ENCODE data around the gene DGKB. TPM values are rescaled to one million over a fixed set of nuclear protein-coding genes. Genes with fewer than 3 reads are reported as not detected.

The DGKB gene
- total RNA-seq, 1 donor from 2014 or later: not detected

DNA sequence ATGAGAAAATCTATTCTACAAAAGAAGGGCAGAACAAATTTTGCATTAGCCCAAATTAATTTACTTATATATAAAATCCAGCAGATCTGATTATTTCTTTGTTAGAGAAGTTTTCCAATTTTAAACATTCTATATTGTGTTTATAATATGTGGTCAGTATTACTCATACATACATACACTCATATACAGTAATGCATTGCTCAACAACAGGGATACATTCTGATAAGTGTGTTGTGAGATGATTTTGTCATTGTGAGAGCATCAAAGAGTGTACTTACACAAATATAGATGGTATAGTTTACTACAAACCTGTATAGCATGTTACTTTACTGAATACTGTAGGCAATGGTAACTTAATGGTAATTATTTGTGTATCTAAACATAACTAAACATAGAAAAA is 673.5 kb downstream of the DGKB start:
- no peaks in the 10 kb centered on the region for H3K4me1 Mint-ChIP-seq (ENCODE audit: low read depth)
- intact Hi-C loops (cut with micrococcal nuclease): no loop called here
- no peak for DNase-seq (ENCODE audit: low spot score)
- H3K27ac Mint-ChIP-seq: no peak overlapping the region
- no peaks in the 10 kb centered on the region for H3K27me3 Mint-ChIP-seq (ENCODE audit: insufficient read depth)
- H3K9me3 Mint-ChIP-seq: no peaks in the 10 kb centered on the region
- no peak overlapping the region for H3K4me3 Mint-ChIP-seq
- no peaks in the 10 kb centered on the region for H3K36me3 Mint-ChIP-seq (ENCODE audit: low read depth)

GRCh38 chr7:14228341-14228740 is 674.2 kb downstream of the DGKB start:
- DNase-seq (ENCODE audit: low spot score): no peak
- H3K4me1 Mint-ChIP-seq (ENCODE audit: low read depth): no peaks in the 10 kb centered on the region
- H3K4me3 Mint-ChIP-seq: no peak overlapping the region
- no peaks in the 10 kb centered on the region for H3K9me3 Mint-ChIP-seq
- intact Hi-C loops (cut with micrococcal nuclease): no loop called here
- no peaks in the 10 kb centered on the region for H3K27me3 Mint-ChIP-seq (ENCODE audit: insufficient read depth)
- H3K36me3 Mint-ChIP-seq (ENCODE audit: low read depth): no peaks in the 10 kb centered on the region
- H3K27ac Mint-ChIP-seq: no peak overlapping the region

GRCh38 chr7:14226126-14226525 is 676.4 kb downstream of the DGKB start:
- Mint-ChIP-seq H3K4me3 (no peak overlapping the region), H3K27ac (no peak overlapping the region), H3K9me3 (no peaks in the 10 kb centered on the region), H3K4me1 (ENCODE audit: low read depth) (no peaks in the 10 kb centered on the region), H3K27me3 (ENCODE audit: insufficient read depth) (no peaks in the 10 kb centered on the region), H3K36me3 (ENCODE audit: low read depth) (no peaks in the 10 kb centered on the region)
- no peak for DNase-seq (ENCODE audit: low spot score)
- intact Hi-C loops (cut with micrococcal nuclease): no loop called here

GRCh38 chr7:14219125-14219524 is 683.4 kb downstream of the DGKB start:
- no peak overlapping the region for H3K27ac Mint-ChIP-seq
- no peaks in the 10 kb centered on the region for H3K36me3 Mint-ChIP-seq (ENCODE audit: low read depth)
- no peaks in the 10 kb centered on the region for H3K27me3 Mint-ChIP-seq (ENCODE audit: insufficient read depth)
- peaks cover 6% of the 10 kb centered on the region for H3K9me3 Mint-ChIP-seq
- intact Hi-C loops (cut with micrococcal nuclease): no loop called here
- H3K4me3 Mint-ChIP-seq: no peak overlapping the region
- no peaks in the 10 kb centered on the region for H3K4me1 Mint-ChIP-seq (ENCODE audit: low read depth)
- no peak for DNase-seq (ENCODE audit: low spot score)

GRCh38 chr7:14218338-14218737 is 684.2 kb downstream of the DGKB start:
- H3K4me3 Mint-ChIP-seq: no peak overlapping the region
- intact Hi-C loops (cut with micrococcal nuclease): no loop called here
- H3K36me3 Mint-ChIP-seq (ENCODE audit: low read depth): no peaks in the 10 kb centered on the region
- no peaks in the 10 kb centered on the region for H3K4me1 Mint-ChIP-seq (ENCODE audit: low read depth)
- no peaks in the 10 kb centered on the region for H3K27me3 Mint-ChIP-seq (ENCODE audit: insufficient read depth)
- no peak for DNase-seq (ENCODE audit: low spot score)
- no peak overlapping the region for H3K27ac Mint-ChIP-seq
- peaks cover 6% of the 10 kb centered on the region for H3K9me3 Mint-ChIP-seq

DNA sequence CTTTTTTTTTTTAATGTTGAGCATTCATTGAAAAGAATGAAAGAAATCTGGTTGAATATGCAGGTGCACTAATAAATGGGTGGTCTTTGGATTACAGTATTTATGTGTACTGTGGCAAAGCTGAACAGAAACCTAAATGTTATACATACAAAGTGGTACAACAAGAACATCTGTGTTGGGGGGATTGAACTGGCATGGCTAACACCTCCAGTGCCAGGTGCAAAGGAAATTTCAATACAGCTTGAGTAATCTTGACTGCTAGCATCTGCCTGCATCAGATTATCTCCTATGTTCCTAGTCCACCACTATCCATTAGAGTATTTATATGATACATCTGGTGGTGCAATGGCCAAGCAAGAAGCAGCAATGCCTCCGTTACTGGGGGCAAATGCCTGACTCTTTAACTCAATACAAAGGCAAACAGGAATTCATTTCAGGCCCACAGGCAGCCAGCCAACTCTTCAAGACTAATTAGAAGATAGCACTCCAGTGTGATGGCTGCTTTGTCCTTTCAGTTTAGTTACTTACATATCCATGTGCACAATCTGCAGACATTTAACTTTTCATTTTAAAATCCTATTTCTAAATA is 692.6 kb downstream of the DGKB start:
- Mint-ChIP-seq H3K27ac (no peak overlapping the region), H3K36me3 (ENCODE audit: low read depth) (no peaks in the 10 kb centered on the region), H3K9me3 (peaks cover 16% of the 10 kb centered on the region), H3K4me3 (no peak overlapping the region), H3K27me3 (ENCODE audit: insufficient read depth) (no peaks in the 10 kb centered on the region), H3K4me1 (ENCODE audit: low read depth) (no peaks in the 10 kb centered on the region)
- no peak for DNase-seq (ENCODE audit: low spot score)
- intact Hi-C loops (cut with micrococcal nuclease): no loop called here

DNA sequence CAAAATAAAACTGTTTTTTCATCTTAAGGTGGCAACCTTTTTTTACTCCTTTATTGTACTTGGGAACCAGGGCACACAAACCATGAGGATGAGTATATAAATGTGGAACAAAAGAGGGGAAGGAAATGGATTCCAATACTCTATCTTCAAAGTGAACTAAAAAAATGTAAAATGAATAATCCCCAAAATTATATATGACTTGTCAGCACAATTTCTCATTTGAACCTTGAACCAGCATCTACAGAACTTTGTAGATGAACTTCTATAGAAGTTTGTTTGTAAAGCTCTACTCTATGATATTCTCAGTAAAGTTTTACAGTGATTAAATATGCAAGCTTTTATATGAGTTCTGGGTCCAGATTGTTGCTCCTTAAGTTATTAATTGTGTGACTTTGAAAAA is 694.8 kb downstream of the DGKB start:
- intact Hi-C loops (cut with micrococcal nuclease): no loop called here
- H3K27me3 Mint-ChIP-seq (ENCODE audit: insufficient read depth): no peaks in the 10 kb centered on the region
- DNase-seq (ENCODE audit: low spot score): no peak
- H3K27ac Mint-ChIP-seq: no peak overlapping the region
- no peaks in the 10 kb centered on the region for H3K36me3 Mint-ChIP-seq (ENCODE audit: low read depth)
- H3K4me3 Mint-ChIP-seq: no peak overlapping the region
- H3K4me1 Mint-ChIP-seq (ENCODE audit: low read depth): no peaks in the 10 kb centered on the region
- peaks cover 10% of the 10 kb centered on the region for H3K9me3 Mint-ChIP-seq

DNA sequence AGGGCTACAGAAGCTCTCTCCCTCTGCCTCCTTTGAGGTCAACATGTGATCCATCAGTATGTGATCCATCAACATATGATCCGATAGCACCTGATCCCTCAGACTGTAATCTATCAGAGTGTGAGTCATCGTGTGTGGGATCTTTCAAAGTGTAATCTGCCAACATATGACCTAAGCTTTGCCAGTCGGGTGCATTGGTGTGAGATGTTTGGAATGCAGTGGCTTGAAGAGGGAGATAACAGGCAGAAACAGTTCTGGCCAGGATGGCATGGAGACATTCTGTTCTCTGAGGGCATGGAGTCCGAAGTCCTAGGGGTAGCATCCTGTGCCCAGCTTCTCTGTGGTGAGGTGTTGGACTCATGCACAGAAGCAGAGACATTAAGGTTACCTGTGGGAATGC is 695.4 kb downstream of the DGKB start:
- no peak overlapping the region for H3K4me3 Mint-ChIP-seq
- peaks cover 5% of the 10 kb centered on the region for H3K9me3 Mint-ChIP-seq
- H3K27me3 Mint-ChIP-seq (ENCODE audit: insufficient read depth): no peaks in the 10 kb centered on the region
- intact Hi-C loops (cut with micrococcal nuclease): no loop called here
- no peak overlapping the region for H3K27ac Mint-ChIP-seq
- no peaks in the 10 kb centered on the region for H3K36me3 Mint-ChIP-seq (ENCODE audit: low read depth)
- no peaks in the 10 kb centered on the region for H3K4me1 Mint-ChIP-seq (ENCODE audit: low read depth)
- DNase-seq (ENCODE audit: low spot score): no peak

DNA sequence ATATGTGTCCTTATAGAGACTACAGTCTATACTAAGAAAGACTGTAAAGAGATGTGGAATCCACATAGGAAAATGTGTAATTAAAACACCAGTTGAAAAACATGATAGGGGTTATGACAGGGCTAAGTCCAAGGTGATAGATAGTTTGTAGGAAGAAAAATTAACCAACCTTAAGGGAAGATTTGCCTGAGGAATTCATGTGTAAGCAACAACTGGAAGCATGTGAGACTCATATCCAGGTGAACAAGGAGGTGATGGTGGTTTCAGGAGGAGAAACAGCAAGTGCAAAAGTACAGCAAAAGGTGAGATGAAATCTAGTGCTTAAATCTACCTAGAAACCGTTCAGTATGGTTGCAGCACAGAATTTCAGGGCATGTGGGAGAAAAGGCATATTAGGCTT is 696.4 kb downstream of the DGKB start:
- Mint-ChIP-seq H3K27me3 (ENCODE audit: insufficient read depth) (no peaks in the 10 kb centered on the region), H3K9me3 (peaks cover 5% of the 10 kb centered on the region), H3K4me3 (no peak overlapping the region), H3K36me3 (ENCODE audit: low read depth) (no peaks in the 10 kb centered on the region), H3K27ac (no peak overlapping the region), H3K4me1 (ENCODE audit: low read depth) (no peaks in the 10 kb centered on the region)
- DNase-seq (ENCODE audit: low spot score): no peak
- intact Hi-C loops (cut with micrococcal nuclease): no loop called here

DNA sequence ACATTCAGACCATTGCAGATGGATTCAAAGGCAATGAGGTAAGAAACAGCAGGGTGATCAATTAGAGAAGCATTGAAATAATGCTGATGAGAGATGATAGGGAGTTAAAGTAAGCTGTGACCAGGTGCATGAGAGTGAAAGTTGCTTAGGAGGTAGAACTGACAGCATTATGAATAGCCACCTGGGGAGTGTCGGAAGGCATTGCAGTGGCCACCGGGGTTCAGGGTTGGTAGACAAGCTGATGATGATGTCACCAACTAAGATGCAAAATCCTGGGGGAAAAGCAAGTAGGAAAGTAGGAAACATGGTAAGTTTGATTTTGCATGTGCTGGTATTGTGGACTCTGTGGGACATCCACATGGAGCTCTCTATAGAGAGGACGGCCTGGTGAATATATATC is 701.2 kb downstream of the DGKB start:
- no peaks in the 10 kb centered on the region for H3K36me3 Mint-ChIP-seq (ENCODE audit: low read depth)

DNA sequence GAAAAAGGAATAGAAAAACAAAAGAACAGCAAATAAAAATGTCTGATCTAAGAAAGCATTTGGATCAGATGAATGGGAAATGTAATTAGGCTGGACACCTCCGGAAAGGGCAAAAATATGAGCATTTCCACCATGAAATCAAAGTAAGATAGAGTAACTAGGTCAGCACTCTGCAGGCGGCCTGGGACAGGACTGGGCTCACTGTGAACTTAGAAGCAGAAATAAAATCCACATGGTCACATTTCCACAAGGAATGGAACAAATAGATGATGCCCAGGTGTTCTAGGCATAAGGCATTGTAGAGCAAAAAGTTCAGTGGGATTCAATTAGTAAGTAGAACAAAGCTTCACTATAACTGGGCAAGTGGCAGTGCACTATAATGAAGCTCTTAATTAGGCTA is 703.2 kb downstream of the DGKB start:
- no peaks in the 10 kb centered on the region for H3K4me1 Mint-ChIP-seq (ENCODE audit: low read depth)
- no peaks in the 10 kb centered on the region for H3K27me3 Mint-ChIP-seq (ENCODE audit: insufficient read depth)
- H3K27ac Mint-ChIP-seq: no peak overlapping the region
- no peaks in the 10 kb centered on the region for H3K9me3 Mint-ChIP-seq
- no peak for DNase-seq (ENCODE audit: low spot score)
- no peak overlapping the region for H3K4me3 Mint-ChIP-seq
- H3K36me3 Mint-ChIP-seq (ENCODE audit: low read depth): no peaks in the 10 kb centered on the region
- intact Hi-C loops (cut with micrococcal nuclease): no loop called here

More for the DNA sequence above, 701.2 kb downstream of the DGKB start:
- Mint-ChIP-seq H3K4me3 (no peak overlapping the region), H3K4me1 (ENCODE audit: low read depth) (no peaks in the 10 kb centered on the region), H3K27me3 (ENCODE audit: insufficient read depth) (no peaks in the 10 kb centered on the region), H3K9me3 (no peaks in the 10 kb centered on the region), H3K27ac (no peak overlapping the region)
- DNase-seq (ENCODE audit: low spot score): no peak
- intact Hi-C loops (cut with micrococcal nuclease): no loop called here

DNA sequence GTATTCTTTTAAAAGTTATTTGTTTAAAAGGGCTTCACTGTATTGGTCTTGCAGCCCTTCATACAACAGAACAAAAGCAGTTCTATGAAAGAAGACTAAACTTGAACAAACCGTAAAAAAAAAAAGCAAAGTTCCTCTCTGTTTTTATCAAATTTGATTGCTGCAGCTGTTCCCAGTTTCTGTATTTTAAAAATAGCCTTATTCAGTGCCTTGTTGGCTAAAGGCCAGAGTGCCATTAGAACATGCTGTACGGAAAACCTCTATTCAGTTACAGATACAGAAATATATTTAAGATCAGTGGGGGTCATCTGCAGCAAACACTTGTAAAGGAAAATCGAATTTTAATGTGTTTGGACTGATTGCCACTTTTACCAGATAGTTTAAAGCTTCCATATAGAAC is 705.3 kb downstream of the DGKB start:
- no peak overlapping the region for H3K4me3 Mint-ChIP-seq
- no peaks in the 10 kb centered on the region for H3K4me1 Mint-ChIP-seq (ENCODE audit: low read depth)
- H3K36me3 Mint-ChIP-seq (ENCODE audit: low read depth): no peaks in the 10 kb centered on the region
- no peaks in the 10 kb centered on the region for H3K27me3 Mint-ChIP-seq (ENCODE audit: insufficient read depth)
- H3K9me3 Mint-ChIP-seq: no peaks in the 10 kb centered on the region
- intact Hi-C loops (cut with micrococcal nuclease): no loop called here
- H3K27ac Mint-ChIP-seq: no peak overlapping the region
- DNase-seq (ENCODE audit: low spot score): no peak

DNA sequence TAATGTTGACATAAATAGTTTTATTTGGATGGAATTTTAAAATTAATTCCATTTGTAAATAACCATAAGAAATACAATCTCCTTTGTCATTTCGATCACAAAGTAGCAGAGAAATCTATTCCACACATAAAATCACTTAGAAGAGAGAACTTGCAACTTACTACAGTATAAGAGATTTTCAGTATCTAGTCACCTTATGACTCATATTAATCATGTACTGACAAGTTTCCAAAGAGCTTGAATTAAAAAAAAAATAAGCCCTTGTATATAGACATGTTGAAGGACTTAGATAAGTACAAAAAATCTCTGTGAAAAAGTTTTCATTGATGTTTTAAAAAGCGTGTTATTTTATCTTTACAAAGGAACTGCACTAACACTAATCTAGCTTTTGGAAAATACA is 706.0 kb downstream of the DGKB start:
- Mint-ChIP-seq H3K27me3 (ENCODE audit: insufficient read depth) (no peaks in the 10 kb centered on the region), H3K27ac (no peak overlapping the region), H3K4me3 (no peak overlapping the region), H3K9me3 (no peaks in the 10 kb centered on the region), H3K4me1 (ENCODE audit: low read depth) (no peaks in the 10 kb centered on the region), H3K36me3 (ENCODE audit: low read depth) (no peaks in the 10 kb centered on the region)
- DNase-seq (ENCODE audit: low spot score): no peak
- intact Hi-C loops (cut with micrococcal nuclease): no loop called here

DNA sequence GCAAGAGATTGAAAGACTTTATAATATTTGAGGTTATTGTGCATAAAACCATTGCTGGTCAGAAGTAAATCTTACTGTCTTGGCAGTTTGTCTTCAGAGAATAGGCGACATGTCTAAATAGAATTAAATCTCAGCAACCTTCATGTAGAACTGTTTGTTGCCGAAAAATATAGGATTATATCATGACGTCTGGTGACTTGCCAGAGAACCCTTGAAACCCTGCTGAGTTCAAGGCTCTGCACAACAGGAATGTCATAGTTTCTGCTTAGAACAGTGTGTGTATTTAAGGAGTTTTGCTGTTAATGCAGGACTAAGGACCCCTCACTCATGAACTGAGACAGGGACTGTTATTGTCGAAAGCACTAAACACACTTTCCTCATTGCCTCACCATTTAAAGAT is 706.7 kb downstream of the DGKB start:
- no peaks in the 10 kb centered on the region for H3K36me3 Mint-ChIP-seq (ENCODE audit: low read depth)
- no peak for DNase-seq (ENCODE audit: low spot score)
- H3K27ac Mint-ChIP-seq: no peak overlapping the region
- no peaks in the 10 kb centered on the region for H3K4me1 Mint-ChIP-seq (ENCODE audit: low read depth)
- intact Hi-C loops (cut with micrococcal nuclease): no loop called here
- no peaks in the 10 kb centered on the region for H3K27me3 Mint-ChIP-seq (ENCODE audit: insufficient read depth)
- H3K9me3 Mint-ChIP-seq: no peaks in the 10 kb centered on the region
- H3K4me3 Mint-ChIP-seq: no peak overlapping the region
